CD14-positive monocyte (primary cell): Measurements from ENCODE around the gene PRR9. TPM values are rescaled to one million over a fixed set of nuclear protein-coding genes. Genes with fewer than 3 reads are reported as not detected.

Experiments
- DNase-seq, 3 donors: peaks; one replicate each; pipeline ENCODE4 v3.0.0-alpha.2; 2011 to 2022
- H2AFZ ChIP-seq: 2 replicates; pipeline ENCODE4 v1.6.0; 2012; ENCODE audit warnings: mild to moderate bottlenecking, low read depth, low read length, inconsistent platforms; ENCODE audit not compliant: insufficient read depth, poor library complexity, severe bottlenecking
- H3K27ac ChIP-seq, 2 donors: 1 replicate in 1 of 2; 2 replicates in 1 of 2; pipeline ENCODE4 v1.5.1; 2012 to 2013; ENCODE audit warnings: low read length in 2 of 2, control low read depth in 1 of 2, inconsistent platforms in 1 of 2, low read depth in 1 of 2, mild to moderate bottlenecking in 1 of 2
- H3K27me3 ChIP-seq, 2 donors: one replicate each; pipeline versions ENCODE4 v1.6.0 to v1.6.1; 2011 to 2013; ENCODE audit warnings: low read length in 2 of 2; ENCODE audit not compliant: control insufficient read depth in 2 of 2, insufficient read depth in 2 of 2
- H3K36me3 ChIP-seq, 2 donors: replicated peaks in 1 of 2; 1 replicate in 1 of 2; 2 replicates in 1 of 2; pipeline versions ENCODE4 v1.5.1 to v1.6.1; 2012 to 2013; ENCODE audit warnings: low read length in 2 of 2, control low read depth in 1 of 2, inconsistent platforms in 1 of 2, mild to moderate bottlenecking in 1 of 2; ENCODE audit not compliant: insufficient read depth in 2 of 2, control insufficient read depth in 1 of 2
- H3K4me1 ChIP-seq, 2 donors: 1 replicate in 1 of 2; 2 replicates in 1 of 2; pipeline versions ENCODE4 v1.5.1 to v1.6.1; 2012 to 2013; ENCODE audit warnings: low read length in 2 of 2, control low read depth in 1 of 2, inconsistent platforms in 1 of 2, mild to moderate bottlenecking in 1 of 2, moderate library complexity in 1 of 2; ENCODE audit not compliant: insufficient read depth in 2 of 2, control insufficient read depth in 1 of 2
- H3K4me2 ChIP-seq: replicated peaks from 2 replicates; pipeline ENCODE3; 2012; ENCODE audit warnings: low read length, moderate library complexity, mild to moderate bottlenecking; ENCODE audit not compliant: poor library complexity, severe bottlenecking; ENCODE audit errors: extremely low read depth
- H3K4me3 ChIP-seq, 3 experiments: fragments of 200-600 bp in 1 of 3; sonication (generic) in 1 of 3; replicated peaks in 1 of 3; 1 replicate in 2 of 3; 2 replicates in 1 of 3; pipeline ENCODE4 v1.5.1; 2011 to 2013; ENCODE audit warnings: low read length in 3 of 3, mild to moderate bottlenecking in 3 of 3, control low read depth in 2 of 3, low read depth in 2 of 3, inconsistent platforms in 1 of 3, moderate library complexity in 1 of 3
- H3K79me2 ChIP-seq: 2 replicates; pipeline ENCODE4 v1.6.0; 2012; ENCODE audit warnings: mild to moderate bottlenecking, control low read depth, inconsistent platforms, low read length, moderate library complexity; ENCODE audit not compliant: insufficient read depth
- H3K9ac ChIP-seq: 2 replicates; pipeline ENCODE4 v1.6.0; 2017; ENCODE audit warnings: low read length, mild to moderate bottlenecking; ENCODE audit not compliant: insufficient read depth, poor library complexity, severe bottlenecking
- H3K9me3 ChIP-seq, 2 donors: replicated peaks in 1 of 2; 1 replicate in 1 of 2; 2 replicates in 1 of 2; pipeline versions ENCODE4 v1.5.1 to v1.6.1; 2012 to 2013; ENCODE audit warnings: low read length in 2 of 2, control low read depth in 1 of 2; ENCODE audit not compliant: control insufficient read depth in 1 of 2, insufficient read depth in 1 of 2
- H4K20me1 ChIP-seq: 2 replicates; pipeline ENCODE4 v1.6.0; 2012; ENCODE audit warnings: mild to moderate bottlenecking, low read length, control low read depth, moderate library complexity; ENCODE audit not compliant: insufficient read depth
- H3K27ac Mint-ChIP-seq, 7 donors: one replicate each; pipeline ENCODE4 v1.8.0; 2020; ENCODE audit warnings: mild to moderate bottlenecking in 7 of 7, mixed read lengths in 7 of 7, moderate library complexity in 6 of 7, inconsistent platforms in 2 of 7
- H3K27me3 Mint-ChIP-seq, 3 donors: one replicate each; pipeline ENCODE4 v1.8.0; 2021 to 2022; ENCODE audit warnings: low read depth in 3 of 3, mild to moderate bottlenecking in 3 of 3, mixed read lengths in 3 of 3, moderate library complexity in 3 of 3, inconsistent platforms in 1 of 3
- H3K36me3 Mint-ChIP-seq, 2 donors: one replicate each; pipeline ENCODE4 v1.8.0; 2020; ENCODE audit warnings: mixed read lengths in 2 of 2, inconsistent platforms in 1 of 2, mild to moderate bottlenecking in 1 of 2
- H3K4me1 Mint-ChIP-seq: one replicate; pipeline ENCODE4 v1.8.0; 2020; ENCODE audit warnings: mild to moderate bottlenecking, mixed read lengths
- H3K4me3 Mint-ChIP-seq, 2 donors: one replicate each; pipeline ENCODE4 v1.8.0; 2020; ENCODE audit warnings: mild to moderate bottlenecking in 2 of 2, mixed read lengths in 2 of 2, moderate library complexity in 1 of 2
- H3K9me3 Mint-ChIP-seq, 7 donors: one replicate each; pipeline ENCODE4 v1.8.0; 2020 to 2022; ENCODE audit warnings: mixed read lengths in 7 of 7, mild to moderate bottlenecking in 6 of 7, moderate library complexity in 6 of 7, inconsistent platforms in 2 of 7
- WGBS: methylation state at CpG from one replicate; pipeline ENCODE4 v1.1.5; 2013; ENCODE audit warnings: missing lambda C conversion rate; ENCODE audit not compliant: insufficient coverage; 5-methylcytosine and 5-hydroxymethylcytosine counted together
- intact Hi-C, 2 donors: fragments of 100-400 bp; cut with micrococcal nuclease; formaldehyde crosslinking; loops; one replicate each; pipeline versions ENCODE4 v1.15.0 to v1.15.1; 2023
- polyA plus RNA-seq, 3 donors: library from polyadenylated mRNA; depleted of rRNA in 1 of 3; unstranded in 2 of 3; stranded (reverse) in 1 of 3; fragments of 300-500 nt in 2 of 3; fragments of >200 nt in 1 of 3; fragmentation: Illumina TruSeq in 2 of 3; gene quantifications; 1 replicate in 2 of 3; 2 replicates in 1 of 3; pipeline ENCODE4 v1.2.3, GENCODE V29; 2012 to 2021
- TF ChIP-seq, protein P1 (sequence below): fragments of 200-600 bp; IDR thresholded peaks from one replicate; pipeline ENCODE4 v1.8.0; 2022; ENCODE audit warnings: antibody characterized with exemption, mild to moderate bottlenecking

The PRR9 gene
- polyA plus RNA-seq, 3 donors: not detected

DNA sequence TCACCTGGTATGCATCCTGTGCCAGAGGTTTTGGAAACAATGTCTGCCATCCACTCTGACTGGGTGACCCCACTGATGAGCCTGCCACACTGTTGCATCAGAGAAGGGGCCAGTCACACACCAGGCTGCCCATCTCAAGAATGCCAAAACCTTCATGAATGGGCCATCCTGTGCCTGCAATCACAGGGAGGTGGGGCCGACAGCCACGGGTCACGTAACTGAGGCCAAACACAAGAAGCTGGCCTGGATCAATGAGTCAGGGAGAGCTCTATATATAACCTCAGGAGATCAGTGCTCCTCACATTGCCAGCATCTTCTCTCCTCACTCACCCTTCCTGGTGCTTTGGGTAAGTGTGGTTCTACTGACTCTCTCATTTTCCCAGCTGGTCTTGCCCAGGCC is 42.0 kb downstream of the PRR9 start, which contains the start of gene LORICRIN:
Gene LORICRIN, plus strand, starts transcription at position 301 of the 400 bp plus-strand sequence. CDS start 1,263 bp downstream, outside the sequence.
- Histone ChIP-seq H3K36me3 (no peaks in the 10 kb centered on the region), H2AFZ (no peak within 1 kb of the TSS), H3K79me2 (no peaks in the 10 kb centered on the region), H3K4me2 (no peak within 1 kb of the TSS), H3K9ac (no peak within 1 kb of the TSS), H4K20me1 (no peaks in the 10 kb centered on the region), H3K27me3 (peaks cover 53 to 55% of the 10 kb centered on the region in 2 donors), H3K27ac (no peak within 1 kb of the TSS), H3K9me3 (peaks cover 0 to 26% of the 10 kb centered on the region in 2 donors), H3K4me3 (no peak within 1 kb of the TSS), H3K4me1 (peaks cover 8 to 15% of the 10 kb centered on the region in 2 donors)
- H3K4me1 Mint-ChIP-seq: peaks cover 19% of the 10 kb centered on the region
- 100% methylated on average over 3 of the region's 3 CpGs for WGBS
- peaks cover 0 to 14% (median 11%) of the 10 kb centered on the region in 7 donors for H3K9me3 Mint-ChIP-seq
- intact Hi-C loops: no loop called here
- H3K27ac Mint-ChIP-seq: peak within 1 kb of the TSS in 2 of 7 donors; percentile 72 to 75
- H3K27me3 Mint-ChIP-seq: peaks cover 48 to 72% (median 59%) of the 10 kb centered on the region in 3 donors
- TF ChIP-seq, protein P1, sequence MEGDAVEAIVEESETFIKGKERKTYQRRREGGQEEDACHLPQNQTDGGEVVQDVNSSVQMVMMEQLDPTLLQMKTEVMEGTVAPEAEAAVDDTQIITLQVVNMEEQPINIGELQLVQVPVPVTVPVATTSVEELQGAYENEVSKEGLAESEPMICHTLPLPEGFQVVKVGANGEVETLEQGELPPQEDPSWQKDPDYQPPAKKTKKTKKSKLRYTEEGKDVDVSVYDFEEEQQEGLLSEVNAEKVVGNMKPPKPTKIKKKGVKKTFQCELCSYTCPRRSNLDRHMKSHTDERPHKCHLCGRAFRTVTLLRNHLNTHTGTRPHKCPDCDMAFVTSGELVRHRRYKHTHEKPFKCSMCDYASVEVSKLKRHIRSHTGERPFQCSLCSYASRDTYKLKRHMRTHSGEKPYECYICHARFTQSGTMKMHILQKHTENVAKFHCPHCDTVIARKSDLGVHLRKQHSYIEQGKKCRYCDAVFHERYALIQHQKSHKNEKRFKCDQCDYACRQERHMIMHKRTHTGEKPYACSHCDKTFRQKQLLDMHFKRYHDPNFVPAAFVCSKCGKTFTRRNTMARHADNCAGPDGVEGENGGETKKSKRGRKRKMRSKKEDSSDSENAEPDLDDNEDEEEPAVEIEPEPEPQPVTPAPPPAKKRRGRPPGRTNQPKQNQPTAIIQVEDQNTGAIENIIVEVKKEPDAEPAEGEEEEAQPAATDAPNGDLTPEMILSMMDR: no peak
- peaks cover 0 to 12% of the 10 kb centered on the region in 2 donors for H3K36me3 Mint-ChIP-seq
- H3K4me3 Mint-ChIP-seq: peak within 1 kb of the TSS; percentile 57 to 84
- no peak for DNase-seq

DNA sequence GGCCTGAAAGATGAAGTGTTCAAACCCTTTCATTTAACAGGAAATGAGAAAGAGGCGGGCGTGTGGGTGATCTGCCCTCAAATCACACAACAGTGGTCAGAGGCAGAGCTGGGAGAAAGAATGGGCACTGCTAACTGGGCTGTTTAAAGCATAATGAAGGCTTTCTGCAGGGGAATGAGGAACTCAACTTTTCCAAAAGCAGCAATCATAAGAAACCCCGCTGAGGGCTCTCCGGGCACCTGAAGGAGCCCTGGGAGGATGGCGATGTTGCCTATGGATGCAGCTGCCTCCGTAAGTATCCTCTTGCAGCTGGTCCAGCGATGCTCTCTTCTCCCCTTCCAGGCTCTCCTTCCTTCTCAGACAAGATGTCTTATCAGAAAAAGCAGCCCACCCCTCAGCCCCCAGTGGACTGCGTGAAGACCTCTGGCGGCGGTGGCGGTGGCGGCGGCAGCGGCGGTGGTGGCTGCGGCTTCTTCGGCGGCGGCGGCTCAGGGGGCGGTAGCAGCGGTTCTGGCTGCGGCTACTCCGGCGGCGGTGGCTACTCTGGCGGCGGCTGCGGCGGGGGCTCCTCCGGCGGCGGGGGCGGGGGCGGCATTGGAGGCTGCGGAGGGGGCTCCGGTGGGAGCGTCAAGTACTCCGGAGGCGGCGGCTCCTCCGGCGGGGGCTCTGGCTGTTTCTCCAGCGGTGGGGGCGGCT is 43.3 kb downstream of the PRR9 start:
- Mint-ChIP-seq H3K27ac (peak overlapping the region in 1 of 7 donors; percentile 72), H3K9me3 (peaks cover 0 to 14% (median 11%) of the 10 kb centered on the region in 7 donors), H3K36me3 (peaks cover 0 to 12% of the 10 kb centered on the region in 2 donors), H3K4me3 (peak overlapping the region; percentile 57 to 84), H3K4me1 (peaks cover 19% of the 10 kb centered on the region), H3K27me3 (peaks cover 48 to 81% (median 64%) of the 10 kb centered on the region in 3 donors)
- Histone ChIP-seq H3K79me2 (no peaks in the 10 kb centered on the region), H3K9ac (no peak overlapping the region), H4K20me1 (no peaks in the 10 kb centered on the region), H3K4me2 (peak overlapping the region; percentile 69), H3K4me3 (peak overlapping the region in 1 of 3 experiments; percentile 58), H2AFZ (peak overlapping the region; percentile 47), H3K27me3 (peaks cover 62 to 69% of the 10 kb centered on the region in 2 donors), H3K4me1 (peaks cover 8 to 15% of the 10 kb centered on the region in 2 donors), H3K27ac (no peak overlapping the region), H3K36me3 (no peaks in the 10 kb centered on the region), H3K9me3 (peaks cover 0 to 26% of the 10 kb centered on the region in 2 donors)
- whole genome bisulfite sequencing: 2% methylated on average over 40 of the region's 45 CpGs
- DNase-seq: peak in 1 of 3 donors; percentile 3
- TF ChIP-seq, protein P1: no peak
- intact Hi-C loops: no loop called here
